A549 (cell line): Measurements from ENCODE around the gene PTRH1. TPM values are rescaled to one million over a fixed set of nuclear protein-coding genes. Genes with fewer than 3 reads are reported as not detected.

Source experiments
- ATAC-seq, 2 experiments: fragments of 200-7000 bp in 1 of 2; fragments of >200 bp in 1 of 2; cut with Nextera tagmentation in 1 of 2; cut with Tn5 transposase in 1 of 2; 3 replicates each; pipeline versions ENCODE4 v1.8.0 to v1.9.1; 2018 to 2020; ENCODE audit warnings: mild to moderate bottlenecking in 1 of 2, moderate library complexity in 1 of 2
- CTCF ChIA-PET: fragments of 300-600 bp; sonication (Branson Sonifier 250); formaldehyde crosslinking; extraction: SDS; loops from one replicate; lab custom pipeline; 2021; ENCODE audit warnings: antibody characterized with exemption, inconsistent platforms; lab: Yijun Ruan, JAX
- POLR2A ChIA-PET: fragments of 350-600 bp; formaldehyde crosslinking; extraction: SDS; loops from one replicate; lab custom pipeline; 2021; ENCODE audit warnings: antibody characterized with exemption, inconsistent platforms; lab: Yijun Ruan, JAX
- DNase-seq, 2 experiments: peaks; one replicate each; pipeline versions ENCODE4 v3.0.0 to v3.0.0-alpha.2; 2011 to 2016; ENCODE audit warnings: low read depth in 1 of 2, low spot score in 1 of 2
- FAIRE-seq: peaks from 2 replicates; lab custom pipeline; 2011; peaks lifted over from hg19 to GRCh38; lab: Jason Lieb, UNC
- H3K27ac ChIP-seq, 2 experiments: fragments of >200 bp; sonication (Bioruptor Twin); formaldehyde crosslinking; 3 replicates each; pipeline ENCODE4 v1.5.1; 2016 to 2017
- H3K4me1 ChIP-seq: fragments of >200 bp; sonication (Bioruptor Twin); formaldehyde crosslinking; 3 replicates; pipeline ENCODE4 v1.6.1; 2016
- H3K4me2 ChIP-seq: fragments of >200 bp; sonication (Bioruptor Twin); formaldehyde crosslinking; 3 replicates; pipeline ENCODE4 v1.6.1; 2016
- H3K4me3 ChIP-seq: fragments of >200 bp; sonication (Bioruptor Twin); formaldehyde crosslinking; 3 replicates; pipeline ENCODE4 v1.5.1; 2016
- H3K9me3 ChIP-seq: fragments of >200 bp; sonication (Bioruptor Twin); formaldehyde crosslinking; 3 replicates; pipeline ENCODE4 v1.6.1; 2016
- CBX2 ChIP-seq: fragments of 200-600 bp; sonication (generic); IDR thresholded peaks from 2 replicates; pipeline ENCODE4 v1.6.1; 2016; ENCODE audit warnings: low read depth, mild to moderate bottlenecking, borderline replicate concordance
- CBX8 ChIP-seq: fragments of 200-600 bp; sonication (generic); IDR thresholded peaks from 2 replicates; pipeline ENCODE4 v1.6.1; 2016
- CEBPB ChIP-seq, 2 experiments: fragments of >200 bp in 1 of 2; sonication (Bioruptor Twin) in 1 of 2; formaldehyde crosslinking in 1 of 2; IDR thresholded peaks; 2 replicates each; pipeline ENCODE4 v1.6.1; 2012 to 2016
- CHD2 ChIP-seq: fragments of 150-350 bp; IDR thresholded peaks from 2 replicates; pipeline ENCODE4 v1.6.1; 2014; ENCODE audit warnings: low read length; ENCODE audit not compliant: partially characterized antibody
- EHMT2 ChIP-seq: fragments of 200-600 bp; sonication (generic); IDR thresholded peaks from 2 replicates; pipeline ENCODE4 v1.6.1; 2016; ENCODE audit warnings: antibody characterized with exemption, low read depth, mild to moderate bottlenecking, moderate library complexity
- EP300 ChIP-seq, 2 experiments: fragments of >200 bp; sonication (Bioruptor Twin); formaldehyde crosslinking; IDR thresholded peaks; 2 replicates in 1 of 2; 3 replicates in 1 of 2; pipeline ENCODE4 v1.6.1; 2016 to 2017
- FOSL2 ChIP-seq, 2 experiments: fragments of 450-650 bp in 1 of 2; fragments of >200 bp in 1 of 2; sonication (Bioruptor Twin) in 1 of 2; formaldehyde crosslinking; IDR thresholded peaks; 2 replicates each; pipeline versions ENCODE4 v1.5.0 to v1.6.1; 2016 to 2020; ENCODE audit warnings: mild to moderate bottlenecking in 1 of 2, moderate library complexity in 1 of 2
- FOXS1 ChIP-seq: fragments of 250-450 bp; sonication (Bioruptor Pico); IDR thresholded peaks from 2 replicates; pipeline ENCODE4 v1.5.0; 2020; ENCODE audit warnings: mild to moderate bottlenecking, moderate library complexity
- HOXB5 ChIP-seq: fragments of 250-450 bp; sonication (Bioruptor Pico); IDR thresholded peaks from 2 replicates; pipeline ENCODE4 v1.5.0; 2020; ENCODE audit warnings: mild to moderate bottlenecking, moderate library complexity
- JUN ChIP-seq, 2 experiments: fragments of >200 bp; sonication (Bioruptor Twin); formaldehyde crosslinking; IDR thresholded peaks; 2 replicates in 1 of 2; 3 replicates in 1 of 2; pipeline ENCODE4 v1.6.1; 2016 to 2017
- KDM1A ChIP-seq: fragments of 200-600 bp; sonication (generic); IDR thresholded peaks from 2 replicates; pipeline ENCODE4 v1.6.1; 2016; ENCODE audit warnings: low read depth, mild to moderate bottlenecking
- MAZ ChIP-seq: fragments of 150-350 bp; IDR thresholded peaks from 2 replicates; pipeline ENCODE4 v1.6.1; 2014; ENCODE audit warnings: antibody characterized with exemption, low read depth, low read length, borderline replicate concordance
- POLR2A ChIP-seq: IDR thresholded peaks from 2 replicates; pipeline ENCODE4 v1.6.1; 2012; ENCODE audit warnings: mild to moderate bottlenecking, low read length
- RAD21 ChIP-seq, 2 experiments: fragments of >200 bp in 1 of 2; sonication (Bioruptor Twin) in 1 of 2; formaldehyde crosslinking in 1 of 2; IDR thresholded peaks in 1 of 2; conservative IDR thresholded peaks in 1 of 2; 2 replicates in 1 of 2; 3 replicates in 1 of 2; pipeline ENCODE4 v1.6.1; 2012 to 2018; ENCODE audit warnings: inconsistent platforms in 1 of 2
- SMC3 ChIP-seq: fragments of >200 bp; sonication (Bioruptor Twin); formaldehyde crosslinking; IDR thresholded peaks from 3 replicates; pipeline ENCODE4 v1.6.1; 2018; ENCODE audit warnings: inconsistent platforms
- SREBF2 ChIP-seq: fragments of 450-650 bp; IDR thresholded peaks from 2 replicates; pipeline ENCODE4 v1.6.1; 2014; ENCODE audit warnings: mild to moderate bottlenecking, moderate library complexity
- TP53 ChIP-seq: fragments of 250-450 bp; sonication (Bioruptor Pico); IDR thresholded peaks from 2 replicates; pipeline ENCODE4 v1.5.0; 2021; ENCODE audit warnings: mild to moderate bottlenecking, moderate library complexity
- ZFP36 ChIP-seq: fragments of 450-650 bp; IDR thresholded peaks from 2 replicates; pipeline ENCODE4 v1.6.1; 2014; ENCODE audit warnings: borderline replicate concordance; ENCODE audit not compliant: partially characterized antibody
- ZNF302 ChIP-seq: fragments of 250-450 bp; sonication (Bioruptor Pico); IDR thresholded peaks from 2 replicates; pipeline ENCODE4 v1.9.0; 2021; ENCODE audit warnings: inconsistent platforms, mild to moderate bottlenecking, moderate library complexity
- ZSCAN20 ChIP-seq: fragments of 250-450 bp; sonication (Bioruptor Pico); IDR thresholded peaks from 2 replicates; pipeline ENCODE4 v1.8.0; 2022; ENCODE audit warnings: mild to moderate bottlenecking, moderate library complexity
- WGBS: methylation state at CpG from one replicate; pipeline ENCODE4 v1.1.6; 2017; ENCODE audit errors: missing lambda C conversion rate; 5-methylcytosine and 5-hydroxymethylcytosine counted together
- polyA plus RNA-seq, 4 experiments: library from polyadenylated mRNA; depleted of rRNA in 3 of 4; stranded (reverse); fragments of >200 nt; fragmentation: RNase III in 1 of 4; extraction: RNeasy Plus Mini Kit Qiagen cat#74134 plus additional on column Dnase treatment in 1 of 4; gene quantifications; 2 replicates in 3 of 4; 3 replicates in 1 of 4; pipeline ENCODE4 v1.2.3, GENCODE V29; 2011 to 2017
- TF ChIP-seq, protein P1 (sequence below): fragments of >200 bp; sonication (Bioruptor Twin); formaldehyde crosslinking; IDR thresholded peaks from 3 replicates; pipeline ENCODE4 v1.6.1; 2016
- TF ChIP-seq, protein P2 (sequence below): IDR thresholded peaks from 2 replicates; pipeline ENCODE4 v1.6.1; 2012; ENCODE audit warnings: low read depth, borderline replicate concordance
- TF ChIP-seq, protein P3 (sequence below): fragments of 150-350 bp; IDR thresholded peaks from 2 replicates; pipeline ENCODE4 v1.6.1; 2014; ENCODE audit warnings: low read depth, mild to moderate bottlenecking, low read length

The PTRH1 gene
- polyA plus RNA-seq, 2 of the 4 experiments (the other 2 are of a cell fraction), result 5.1 to 11.4 TPM

DNA sequence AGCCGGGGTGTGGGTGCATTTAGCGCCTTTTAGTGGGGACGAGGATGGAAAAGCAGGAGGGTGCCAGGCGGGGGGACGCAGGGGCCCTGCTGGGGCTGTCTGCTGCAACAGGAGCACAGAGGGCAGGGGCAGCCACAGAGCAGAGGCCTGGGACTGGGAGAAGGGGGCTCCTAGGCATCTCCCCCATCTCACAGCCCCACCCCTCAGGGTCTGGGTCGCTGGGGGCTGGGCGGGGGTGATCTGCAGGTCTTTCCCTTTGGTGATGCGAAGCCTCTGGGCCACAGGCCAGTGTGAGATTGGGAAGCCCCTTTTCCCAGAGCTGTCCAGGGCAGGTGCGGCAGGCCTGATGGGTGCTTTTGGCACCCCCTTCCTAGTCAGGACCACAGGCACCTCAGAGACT lies 14.8 kb upstream of the PTRH1 start:
- WGBS, result 84% methylated on average over 7 of the region's 9 CpGs
- H3K4me1 ChIP-seq, result peaks cover 5% of the 10 kb centered on the region; the same call in 1 of the 3 replicates
- no peak for FAIRE-seq

DNA sequence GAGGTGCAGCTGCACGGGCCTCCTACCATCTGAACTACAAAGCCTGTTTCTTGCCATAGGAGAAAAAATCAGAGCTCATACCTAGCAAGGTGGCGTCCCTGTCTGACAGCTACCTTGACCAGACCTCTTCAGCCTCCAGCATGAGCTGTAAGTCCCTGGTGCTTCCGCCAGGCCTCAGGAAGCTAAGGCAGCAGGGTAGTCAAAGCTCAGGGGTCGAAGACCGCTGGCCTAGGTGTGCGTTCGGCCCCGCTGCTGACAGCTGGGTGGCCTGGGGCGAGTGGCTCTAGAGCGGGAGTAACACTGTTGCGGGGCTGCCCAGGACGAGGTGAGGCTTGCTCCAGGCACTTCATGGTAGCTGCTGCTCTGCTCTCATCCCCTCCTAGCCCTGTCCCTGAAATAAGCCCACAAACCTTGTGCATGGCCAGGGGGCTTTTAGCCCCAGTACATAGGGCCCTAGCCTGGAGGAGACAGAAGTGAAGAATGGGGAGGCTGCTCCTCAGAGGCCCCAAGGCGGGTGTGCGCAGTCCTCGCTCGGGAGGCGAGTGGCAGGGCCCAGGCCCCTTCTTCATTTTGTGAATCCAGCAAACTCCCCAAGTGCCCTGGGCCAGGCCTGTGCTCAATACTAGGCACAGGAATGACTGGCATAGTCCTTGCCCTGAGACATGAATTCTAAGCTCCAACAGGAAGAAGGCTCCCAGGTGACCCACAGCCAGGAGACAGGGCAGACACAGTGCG lies 14.2 kb upstream of the PTRH1 start:
- ChIA-PET CTCF (interaction anchor here (0.6 to 15.7 kb wide), 11 partner anchors 9 to 225 kb away, joined by 3 to 243 read pairs (median 3); partner anchors contain the start of gene CDK9), POLR2A (no interaction called here)
- TF ChIP-seq CBX8 (no peak), SREBF2 (no peak), ZNF302 (CRISPR knock-in tag) (no peak), TP53 (no peak), CHD2 (no peak), FOSL2 (IDR thresholded peaks at IDR 0.05) (no peak), FOSL2 (CRISPR knock-in tag; IDR thresholded peaks at IDR 0.05) (no peak), EP300 (IDR thresholded peaks at IDR 0.05) (no peak), HOXB5 (CRISPR knock-in tag) (no peak)
- TF ChIP-seq, protein P1, sequence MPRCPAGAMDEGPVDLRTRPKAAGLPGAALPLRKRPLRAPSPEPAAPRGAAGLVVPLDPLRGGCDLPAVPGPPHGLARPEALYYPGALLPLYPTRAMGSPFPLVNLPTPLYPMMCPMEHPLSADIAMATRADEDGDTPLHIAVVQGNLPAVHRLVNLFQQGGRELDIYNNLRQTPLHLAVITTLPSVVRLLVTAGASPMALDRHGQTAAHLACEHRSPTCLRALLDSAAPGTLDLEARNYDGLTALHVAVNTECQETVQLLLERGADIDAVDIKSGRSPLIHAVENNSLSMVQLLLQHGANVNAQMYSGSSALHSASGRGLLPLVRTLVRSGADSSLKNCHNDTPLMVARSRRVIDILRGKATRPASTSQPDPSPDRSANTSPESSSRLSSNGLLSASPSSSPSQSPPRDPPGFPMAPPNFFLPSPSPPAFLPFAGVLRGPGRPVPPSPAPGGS, result no peak
- TF ChIP-seq, protein P2, sequence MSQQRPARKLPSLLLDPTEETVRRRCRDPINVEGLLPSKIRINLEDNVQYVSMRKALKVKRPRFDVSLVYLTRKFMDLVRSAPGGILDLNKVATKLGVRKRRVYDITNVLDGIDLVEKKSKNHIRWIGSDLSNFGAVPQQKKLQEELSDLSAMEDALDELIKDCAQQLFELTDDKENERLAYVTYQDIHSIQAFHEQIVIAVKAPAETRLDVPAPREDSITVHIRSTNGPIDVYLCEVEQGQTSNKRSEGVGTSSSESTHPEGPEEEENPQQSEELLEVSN, result no peak
- Histone ChIP-seq H3K9me3 (no peaks in the 10 kb centered on the region), H3K4me3 (no peak overlapping the region), H3K4me2 (no peak overlapping the region), H3K4me1 (peaks cover 5% of the 10 kb centered on the region; the same call in 1 of the 3 replicates), H3K27ac (no peak overlapping the region)
- 83% methylated on average over 10 of the region's 18 CpGs for whole genome bisulfite sequencing
- DNase-seq (no peak), FAIRE-seq (no peak), ATAC-seq (no peak)

More for the DNA sequence above, 14.8 kb upstream of the PTRH1 start:
- DNase-seq (no peak), ATAC-seq (no peak)
- Histone ChIP-seq H3K4me2 (no peak overlapping the region), H3K27ac (no peak overlapping the region), H3K4me3 (no peak overlapping the region), H3K9me3 (no peaks in the 10 kb centered on the region)
- ChIA-PET CTCF (interaction anchor here (0.6 to 15.7 kb wide), 8 partner anchors 10 to 226 kb away, joined by 3 to 243 read pairs (median 14); partner anchors contain the start of genes CDK9 and SH2D3C), POLR2A (no interaction called here)
- TF ChIP-seq EHMT2, result no peak
- no peak for TF ChIP-seq ZSCAN20 (CRISPR knock-in tag)
- TF ChIP-seq CBX2, result no peak
- TF ChIP-seq KDM1A, result no peak
- no peak for TF ChIP-seq ZFP36
- TF ChIP-seq FOXS1 (CRISPR knock-in tag), result no peak
- TF ChIP-seq RAD21 (conservative IDR thresholded peaks at IDR 0.05 in 1 of 2, IDR thresholded peaks at IDR 0.05 in 1 of 2), result no peak
- TF ChIP-seq, protein P3, sequence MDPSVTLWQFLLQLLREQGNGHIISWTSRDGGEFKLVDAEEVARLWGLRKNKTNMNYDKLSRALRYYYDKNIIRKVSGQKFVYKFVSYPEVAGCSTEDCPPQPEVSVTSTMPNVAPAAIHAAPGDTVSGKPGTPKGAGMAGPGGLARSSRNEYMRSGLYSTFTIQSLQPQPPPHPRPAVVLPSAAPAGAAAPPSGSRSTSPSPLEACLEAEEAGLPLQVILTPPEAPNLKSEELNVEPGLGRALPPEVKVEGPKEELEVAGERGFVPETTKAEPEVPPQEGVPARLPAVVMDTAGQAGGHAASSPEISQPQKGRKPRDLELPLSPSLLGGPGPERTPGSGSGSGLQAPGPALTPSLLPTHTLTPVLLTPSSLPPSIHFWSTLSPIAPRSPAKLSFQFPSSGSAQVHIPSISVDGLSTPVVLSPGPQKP, result no peak
- no peak for TF ChIP-seq SMC3
- TF ChIP-seq CBX8, result no peak
- TF ChIP-seq CEBPB (IDR thresholded peaks at IDR 0.05), result no peak
- TF ChIP-seq, protein P1, result no peak
- TF ChIP-seq JUN (IDR thresholded peaks at IDR 0.05), result no peak
- no peak for TF ChIP-seq MAZ
- no peak for TF ChIP-seq SREBF2
- TF ChIP-seq TP53, result no peak
- TF ChIP-seq POLR2A, result no peak
